Endothelial cell of umbilical vein (primary cell): ENCODE measurements around the gene SEC31A. TPM values are rescaled to one million over a fixed set of nuclear protein-coding genes. Genes with fewer than 3 reads are reported as not detected.

ENCODE experiments used
- BruUV-seq: library from RNA; stranded (reverse); fragments of 400-500 nt; replicated peaks from 2 replicates; lab custom pipeline; 2021; lab: Mats Ljungman, UMichigan
- CTCF ChIA-PET: fragments of 300-600, 350-600 bp; sonication (Branson Sonifier 250); formaldehyde crosslinking; loops from one replicate; lab custom pipeline; 2021; ENCODE audit warnings: antibody characterized with exemption, inconsistent platforms; lab: Charles Lee
- POLR2A ChIA-PET: fragments of 300-600, 350-600 bp; sonication (Branson Sonifier 250); formaldehyde crosslinking; loops from one replicate; lab custom pipeline; 2021; ENCODE audit warnings: antibody characterized with exemption, inconsistent platforms; lab: Charles Lee
- DNase-seq: peaks from one replicate; pipeline ENCODE4 v3.0.0-alpha.2; 2011; ENCODE audit warnings: low read depth, low spot score
- FAIRE-seq: peaks from 2 replicates; lab custom pipeline; 2011; peaks lifted over from hg19 to GRCh38; lab: Jason Lieb, UNC
- H2AFZ ChIP-seq: 2 replicates; pipeline ENCODE4 v1.6.0; 2012; ENCODE audit warnings: low read depth, low read length, control low read depth, inconsistent platforms
- H3K27ac ChIP-seq: 2 replicates; pipeline ENCODE4 v1.5.1; 2011; ENCODE audit warnings: low read depth, mild to moderate bottlenecking, control low read depth, low read length, moderate library complexity; ENCODE audit not compliant: insufficient read depth
- H3K27me3 ChIP-seq, 2 experiments: 2 replicates each; pipeline versions ENCODE4 v1.6.0 to v1.6.1; 2011; ENCODE audit warnings: low read length in 2 of 2, mixed read lengths in 1 of 2; ENCODE audit not compliant: control insufficient read depth in 2 of 2, insufficient read depth in 2 of 2
- H3K36me3 ChIP-seq, 2 experiments: 2 replicates in 1 of 2; 3 replicates in 1 of 2; pipeline ENCODE4 v1.5.1; 2011; ENCODE audit warnings: low read length in 2 of 2, mild to moderate bottlenecking in 1 of 2, moderate library complexity in 1 of 2; ENCODE audit not compliant: control insufficient read depth in 2 of 2, insufficient read depth in 2 of 2; ENCODE audit errors: extremely low read depth in 1 of 2
- H3K4me1 ChIP-seq: 3 replicates; pipeline ENCODE4 v1.5.1; 2011; ENCODE audit warnings: mild to moderate bottlenecking, low read length; ENCODE audit not compliant: control insufficient read depth, insufficient read depth; ENCODE audit errors: extremely low read depth
- H3K4me2 ChIP-seq: 2 replicates; pipeline ENCODE4 v1.6.1; 2011; ENCODE audit warnings: low read length, control low read depth, mixed read lengths; ENCODE audit not compliant: insufficient read depth
- H3K4me3 ChIP-seq, 3 experiments: fragments of 200-600 bp in 1 of 3; sonication (generic), shearing (Covaris generic) in 1 of 3; replicated peaks in 1 of 3; 2 replicates each; pipeline ENCODE4 v1.5.1; 2011 to 2016; ENCODE audit warnings: control low read depth in 3 of 3, low read length in 3 of 3, mild to moderate bottlenecking in 2 of 3, inconsistent platforms in 1 of 3, low read depth in 1 of 3, moderate library complexity in 1 of 3; ENCODE audit not compliant: insufficient read depth in 1 of 3
- H3K79me2 ChIP-seq: 2 replicates; pipeline ENCODE4 v1.6.0; 2012; ENCODE audit warnings: low read length, inconsistent platforms; ENCODE audit not compliant: control insufficient read depth, insufficient read depth
- H3K9ac ChIP-seq: replicated peaks from 2 replicates; pipeline ENCODE3; 2011; ENCODE audit warnings: low read length, control low read depth; ENCODE audit not compliant: insufficient read depth; ENCODE audit errors: extremely low read depth
- H3K9me1 ChIP-seq: replicated peaks from 3 replicates; pipeline ENCODE4 v1.6.0; 2011; ENCODE audit warnings: mild to moderate bottlenecking, low read length; ENCODE audit not compliant: control insufficient read depth, insufficient read depth; ENCODE audit errors: extremely low read depth
- H3K9me3 ChIP-seq: replicated peaks from 2 replicates; pipeline ENCODE4 v1.5.1; 2012; ENCODE audit warnings: low read length, inconsistent platforms; ENCODE audit not compliant: control insufficient read depth, insufficient read depth
- H4K20me1 ChIP-seq: replicated peaks from 2 replicates; pipeline ENCODE3; 2011; ENCODE audit warnings: mild to moderate bottlenecking, low read length; ENCODE audit not compliant: control insufficient read depth, insufficient read depth; ENCODE audit errors: extremely low read depth
- EZH2 ChIP-seq: IDR thresholded peaks from 2 replicates; pipeline ENCODE4 v1.6.1; 2012; ENCODE audit warnings: borderline replicate concordance, low read depth, mild to moderate bottlenecking, moderate library complexity, low read length, inconsistent platforms; ENCODE audit not compliant: severe bottlenecking
- FOS ChIP-seq: IDR thresholded peaks from 2 replicates; pipeline ENCODE4 v1.6.1; 2011; ENCODE audit warnings: mild to moderate bottlenecking, low read length, moderate library complexity, borderline replicate concordance; ENCODE audit not compliant: insufficient read depth
- GATA2 ChIP-seq: IDR thresholded peaks from 2 replicates; pipeline ENCODE4 v1.7.0; 2011; ENCODE audit warnings: low read depth, mild to moderate bottlenecking, moderate library complexity, mixed read lengths, low read length; ENCODE audit not compliant: insufficient read length, insufficient read depth
- JUN ChIP-seq: IDR thresholded peaks from 2 replicates; pipeline ENCODE4 v1.6.1; 2011; ENCODE audit warnings: borderline replicate concordance, low read depth; ENCODE audit not compliant: insufficient read length, insufficient read depth
- MYC ChIP-seq: IDR thresholded peaks from one replicate; pipeline ENCODE4 v1.6.1; 2011; ENCODE audit warnings: mild to moderate bottlenecking, low read depth, low read length
- POLR2A ChIP-seq: IDR thresholded peaks from 2 replicates; pipeline ENCODE4 v1.6.1; 2012; ENCODE audit warnings: low read depth, mild to moderate bottlenecking, control low read depth, low read length
- POLR2AphosphoS5 ChIP-seq: IDR thresholded peaks from 2 replicates; pipeline ENCODE4 v1.6.1; 2012; ENCODE audit warnings: low read depth, mild to moderate bottlenecking, control low read depth, low read length, moderate library complexity; ENCODE audit not compliant: insufficient read depth
- dilution Hi-C: fragments of 300-500 bp; cut with MboI; formaldehyde crosslinking; loops from one replicate; pipeline ENCODE4 v1.15.0; 2019; ENCODE audit warnings: low sequenced_read_pairs; ENCODE audit not compliant: extremely low pct_ligation_motif_present
- intact Hi-C: fragments of 100-400 bp; cut with micrococcal nuclease; formaldehyde crosslinking; loops from one replicate; pipeline ENCODE4 v1.10.0; 2022
- polyA plus RNA-seq, 4 experiments: library from polyadenylated mRNA; depleted of rRNA in 3 of 4; stranded (reverse) in 3 of 4; unstranded in 1 of 4; fragments of >200 nt; gene quantifications; 2 replicates each; pipeline versions ENCODE4 v1.2.1 to v1.2.3, GENCODE V29; 2011 to 2012; ENCODE audit warnings: missing spikeins in 1 of 4
- total RNA-seq: library from RNA; stranded (reverse); gene quantifications from 2 replicates; pipeline ENCODE4 v1.2.3, GENCODE V29; 2021
- TF ChIP-seq, protein P1 (sequence below): IDR thresholded peaks from 2 replicates; pipeline ENCODE4 v1.6.1; 2011; ENCODE audit not compliant: insufficient read depth, insufficient read length
- TF ChIP-seq, protein P2 (sequence below), 2 donors: IDR thresholded peaks; 1 replicate in 1 of 2; 2 replicates in 1 of 2; pipeline ENCODE4 v1.5.1; 2011; ENCODE audit warnings: low read length in 2 of 2, mild to moderate bottlenecking in 2 of 2, moderate library complexity in 2 of 2, control low read depth in 1 of 2, inconsistent platforms in 1 of 2, low read depth in 1 of 2; ENCODE audit not compliant: insufficient read depth in 1 of 2; ENCODE audit errors: extremely low read depth in 1 of 2

Gene SEC31A
- total and polyA plus RNA-seq, 2 donors (not counting 3 experiments of a cell fraction or from before 2014, with no cell fraction given) = 226 to 301 TPM

DNA sequence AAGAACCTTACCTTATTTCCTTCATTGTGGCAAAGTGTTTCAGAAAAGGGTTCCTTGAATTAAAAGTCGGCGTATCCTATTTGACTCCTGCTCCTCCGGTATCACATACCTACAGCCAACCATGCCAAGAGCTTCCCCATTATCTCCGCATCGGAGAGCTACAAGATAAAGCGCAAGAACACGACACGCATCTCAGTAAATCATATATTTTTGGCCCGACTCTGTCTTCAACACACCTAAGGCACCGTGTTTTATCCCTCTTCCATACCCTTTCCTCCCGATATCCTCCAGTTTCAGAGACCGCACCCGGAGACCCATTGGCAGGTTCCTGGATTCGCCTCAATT lies 9.1 kb upstream of the SEC31A start:
- Histone ChIP-seq H2AFZ (peak overlapping the region; percentile 30), H3K9me3 (no peaks in the 10 kb centered on the region), H3K27me3 (no peaks in the 10 kb centered on the region), H3K36me3 (peaks cover 0 to 6% of the 10 kb centered on the region in 2 experiments), H3K79me2 (peaks cover 45% of the 10 kb centered on the region), H3K4me3 (peak overlapping the region; percentile 71 to 92 (median 90)), H3K9me1 (no peaks in the 10 kb centered on the region), H3K4me1 (peaks cover 14% of the 10 kb centered on the region), H4K20me1 (no peaks in the 10 kb centered on the region), H3K9ac (peak overlapping the region; percentile 98), H3K4me2 (peak overlapping the region; percentile 98), H3K27ac (peak overlapping the region; percentile 79)
- FAIRE-seq (no peak), DNase-seq (no peak)
- TSS peak; percentile 55 for BruUV-seq
- ChIA-PET POLR2A (interaction anchor here (1.3 to 2.6 kb wide), 2 partner anchors 12 to 135 kb away, joined by 3 to 9 read pairs; partner anchors contain the start of gene COPS4), CTCF (interaction anchor here (0.8 to 3.7 kb wide), 11 partner anchors 8 to 382 kb away, joined by 3 to 21 read pairs (median 5); partner anchors contain the start of genes COPS4 and SEC31A)
- dilution Hi-C loops (no loop called here), intact Hi-C loops (loop anchor here (1.0 kb wide), 5 partner anchors 9 to 384 kb away; partner anchors contain the start of genes COQ2 and SEC31A)
- no peak for TF ChIP-seq GATA2
- TF ChIP-seq, protein P1, sequence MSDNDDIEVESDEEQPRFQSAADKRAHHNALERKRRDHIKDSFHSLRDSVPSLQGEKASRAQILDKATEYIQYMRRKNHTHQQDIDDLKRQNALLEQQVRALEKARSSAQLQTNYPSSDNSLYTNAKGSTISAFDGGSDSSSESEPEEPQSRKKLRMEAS = no peak
- no peak for TF ChIP-seq JUN
- no peak for TF ChIP-seq POLR2AphosphoS5
- TF ChIP-seq FOS = no peak
- TF ChIP-seq, protein P2, sequence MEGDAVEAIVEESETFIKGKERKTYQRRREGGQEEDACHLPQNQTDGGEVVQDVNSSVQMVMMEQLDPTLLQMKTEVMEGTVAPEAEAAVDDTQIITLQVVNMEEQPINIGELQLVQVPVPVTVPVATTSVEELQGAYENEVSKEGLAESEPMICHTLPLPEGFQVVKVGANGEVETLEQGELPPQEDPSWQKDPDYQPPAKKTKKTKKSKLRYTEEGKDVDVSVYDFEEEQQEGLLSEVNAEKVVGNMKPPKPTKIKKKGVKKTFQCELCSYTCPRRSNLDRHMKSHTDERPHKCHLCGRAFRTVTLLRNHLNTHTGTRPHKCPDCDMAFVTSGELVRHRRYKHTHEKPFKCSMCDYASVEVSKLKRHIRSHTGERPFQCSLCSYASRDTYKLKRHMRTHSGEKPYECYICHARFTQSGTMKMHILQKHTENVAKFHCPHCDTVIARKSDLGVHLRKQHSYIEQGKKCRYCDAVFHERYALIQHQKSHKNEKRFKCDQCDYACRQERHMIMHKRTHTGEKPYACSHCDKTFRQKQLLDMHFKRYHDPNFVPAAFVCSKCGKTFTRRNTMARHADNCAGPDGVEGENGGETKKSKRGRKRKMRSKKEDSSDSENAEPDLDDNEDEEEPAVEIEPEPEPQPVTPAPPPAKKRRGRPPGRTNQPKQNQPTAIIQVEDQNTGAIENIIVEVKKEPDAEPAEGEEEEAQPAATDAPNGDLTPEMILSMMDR (IDR thresholded peaks at IDR 0.05; ENCODE audit: extremely low read depth in 1 of 2, insufficient read depth in 1 of 2, low read depth in 1 of 2, low read length in 2 of 2) = no peak
- no peak for TF ChIP-seq POLR2A
- TF ChIP-seq EZH2 = no peak
- TF ChIP-seq MYC = no peak
